ENCODE results near the gene GTF2F2.

Gene GTF2F2, protein sequence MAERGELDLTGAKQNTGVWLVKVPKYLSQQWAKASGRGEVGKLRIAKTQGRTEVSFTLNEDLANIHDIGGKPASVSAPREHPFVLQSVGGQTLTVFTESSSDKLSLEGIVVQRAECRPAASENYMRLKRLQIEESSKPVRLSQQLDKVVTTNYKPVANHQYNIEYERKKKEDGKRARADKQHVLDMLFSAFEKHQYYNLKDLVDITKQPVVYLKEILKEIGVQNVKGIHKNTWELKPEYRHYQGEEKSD

DNA sequence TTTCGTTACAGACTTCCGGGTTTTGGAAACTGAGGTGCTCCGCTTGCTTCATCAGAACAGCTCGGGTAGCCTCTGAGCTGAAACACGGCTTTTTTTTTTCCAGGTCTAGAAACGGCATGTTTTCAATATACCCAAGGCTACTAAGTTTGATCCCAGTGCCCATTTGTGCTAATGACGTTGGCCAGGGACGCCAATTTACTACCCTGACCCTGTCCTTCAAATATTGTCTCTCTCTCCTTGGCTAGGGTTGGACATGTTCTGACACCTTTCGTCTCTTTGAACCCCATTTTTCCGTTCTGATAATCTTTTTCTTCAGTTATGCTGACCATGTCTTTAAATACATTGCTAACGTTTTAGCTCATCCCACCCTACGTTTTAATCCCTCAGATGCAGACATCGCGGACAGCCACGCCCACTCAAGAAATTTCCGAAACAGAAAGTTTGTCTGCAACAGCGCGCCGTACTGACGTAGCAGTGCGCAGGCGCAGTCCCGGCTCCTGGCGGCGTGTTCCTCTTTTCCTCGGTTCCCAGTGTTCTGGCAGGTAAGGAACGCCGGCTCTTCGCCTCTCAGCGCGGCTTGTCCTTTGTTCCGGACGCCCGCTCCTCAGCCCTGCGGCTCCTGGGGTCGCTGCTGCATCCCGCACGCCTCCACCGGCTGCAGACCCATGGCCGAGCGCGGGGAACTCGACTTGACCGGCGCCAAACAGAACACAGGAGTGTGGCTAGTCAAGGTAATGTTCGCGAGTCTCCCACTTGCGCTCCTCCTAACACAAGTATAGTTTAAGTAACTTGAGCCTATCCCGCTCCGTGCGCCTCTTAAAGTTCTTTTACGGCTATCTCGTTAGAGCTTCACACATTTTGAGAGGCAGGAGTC, at the start of gene GTF2F2:
Gene GTF2F2, plus strand, starts transcription at position 520 of the 874 bp plus-strand sequence. Its CDS starts 146 bp downstream, at position 666.
- peak; percentile 82 for DNase-seq (ENCODE audit: low read depth)

- DNase-seq (ENCODE audit: low read depth): no peak
Observed at GRCh38 chr13:45073809-45074208, 46.5 kb upstream of the GTF2F2 start.

- DNase-seq (ENCODE audit: low read depth): no peak
Observed at GRCh38 chr13:45074721-45075120, 45.6 kb upstream of the GTF2F2 start.

DNA sequence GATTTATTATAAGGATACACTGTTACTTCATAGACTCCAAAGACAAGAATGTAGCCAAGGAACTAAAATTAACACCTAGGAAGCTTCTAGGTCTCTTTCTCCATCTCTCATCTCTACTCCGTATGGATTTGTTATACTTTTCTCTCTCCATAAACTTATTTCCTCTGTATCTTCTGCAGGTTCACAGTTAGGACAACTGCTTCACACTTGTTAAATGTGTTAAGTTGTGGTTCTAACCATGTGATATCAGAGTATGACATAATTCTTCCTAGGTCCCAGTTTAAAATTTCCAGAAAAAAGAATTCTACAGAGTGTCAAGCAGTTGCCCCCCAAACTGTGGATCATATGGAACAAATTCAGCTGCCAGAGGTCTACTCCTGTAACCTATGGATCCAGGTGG, 42.3 kb upstream of the GTF2F2 start:
- DNase-seq (ENCODE audit: low read depth): no peak

DNA sequence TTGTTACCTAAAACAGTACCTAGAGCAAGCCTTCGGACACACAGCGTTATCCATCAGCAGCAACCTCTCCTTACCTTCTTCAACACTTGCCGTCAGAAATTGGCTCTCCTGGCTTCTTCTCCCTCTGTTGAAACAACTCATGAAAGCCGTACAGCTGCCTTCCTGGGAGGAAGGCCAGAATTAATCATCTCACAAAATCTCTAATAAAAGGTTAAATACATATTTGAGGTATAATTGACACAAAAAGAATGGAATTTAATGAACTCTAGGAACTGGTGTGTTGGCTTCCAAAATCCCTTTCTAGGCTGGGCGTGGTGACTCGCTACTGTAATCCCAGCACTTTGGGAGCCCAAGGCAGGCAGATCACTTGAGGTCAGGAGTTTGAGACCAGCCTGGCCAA, 37.3 kb upstream of the GTF2F2 start:
- DNase-seq (ENCODE audit: low read depth): no peak

- DNase-seq (ENCODE audit: low read depth): no peak
Observed at GRCh38 chr13:45084515-45084914, 35.8 kb upstream of the GTF2F2 start.

- DNase-seq (ENCODE audit: low read depth): no peak
Observed at GRCh38 chr13:45086484-45086883, 33.8 kb upstream of the GTF2F2 start.

DNA sequence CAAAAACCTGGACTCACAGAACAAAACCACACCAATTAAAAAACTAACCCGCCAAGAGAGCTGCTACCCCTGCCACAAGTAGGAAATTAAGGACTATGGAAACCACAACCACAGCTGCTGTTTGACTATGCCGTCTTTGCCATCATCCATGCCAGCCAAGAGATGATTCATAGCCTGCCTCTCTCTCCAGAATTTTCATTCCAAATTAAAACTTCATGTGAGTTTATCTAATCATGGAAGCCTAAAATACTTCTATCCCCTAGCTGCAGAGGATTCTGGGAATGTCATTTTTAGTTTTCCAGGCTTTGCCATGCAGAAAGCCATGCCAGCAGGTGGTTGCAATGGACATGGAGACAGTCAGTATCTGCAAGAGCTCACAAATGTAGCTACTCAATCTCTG, 27.6 kb upstream of the GTF2F2 start:
- DNase-seq (ENCODE audit: low read depth): no peak

DNA sequence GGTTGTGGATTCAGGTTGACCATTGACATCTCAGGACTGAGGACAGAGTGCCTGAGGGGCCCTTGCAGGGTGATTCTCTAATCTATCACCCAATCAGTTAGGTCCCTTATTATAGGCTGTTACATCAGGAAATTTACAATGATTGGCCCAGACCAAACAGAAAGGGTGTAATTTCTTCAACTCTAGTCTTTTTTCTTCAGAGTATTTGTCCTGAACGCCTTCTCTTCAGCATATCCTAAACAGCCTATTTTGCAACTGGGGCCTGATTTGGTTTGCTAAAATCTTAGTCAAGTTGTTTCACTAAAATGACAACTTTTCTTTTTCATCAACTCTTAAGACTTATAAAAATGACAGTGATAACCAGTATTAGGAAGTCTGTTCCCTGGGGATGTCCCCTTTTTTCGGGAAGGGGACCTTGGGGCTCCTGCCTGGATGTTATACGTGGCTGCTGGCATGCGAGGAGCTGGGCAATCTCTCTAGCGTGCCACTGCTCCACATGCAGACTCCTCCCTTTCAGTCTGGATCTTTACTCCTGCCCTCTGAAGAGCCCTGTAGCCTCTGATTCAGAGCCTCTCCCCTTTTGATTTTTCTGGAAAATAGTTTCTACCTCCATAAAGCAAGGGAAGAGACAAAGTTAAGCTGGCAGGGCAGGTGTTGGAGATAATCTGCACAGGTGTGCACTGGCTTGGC, 19.6 kb upstream of the GTF2F2 start:
- no peak for DNase-seq (ENCODE audit: low read depth)

DNA sequence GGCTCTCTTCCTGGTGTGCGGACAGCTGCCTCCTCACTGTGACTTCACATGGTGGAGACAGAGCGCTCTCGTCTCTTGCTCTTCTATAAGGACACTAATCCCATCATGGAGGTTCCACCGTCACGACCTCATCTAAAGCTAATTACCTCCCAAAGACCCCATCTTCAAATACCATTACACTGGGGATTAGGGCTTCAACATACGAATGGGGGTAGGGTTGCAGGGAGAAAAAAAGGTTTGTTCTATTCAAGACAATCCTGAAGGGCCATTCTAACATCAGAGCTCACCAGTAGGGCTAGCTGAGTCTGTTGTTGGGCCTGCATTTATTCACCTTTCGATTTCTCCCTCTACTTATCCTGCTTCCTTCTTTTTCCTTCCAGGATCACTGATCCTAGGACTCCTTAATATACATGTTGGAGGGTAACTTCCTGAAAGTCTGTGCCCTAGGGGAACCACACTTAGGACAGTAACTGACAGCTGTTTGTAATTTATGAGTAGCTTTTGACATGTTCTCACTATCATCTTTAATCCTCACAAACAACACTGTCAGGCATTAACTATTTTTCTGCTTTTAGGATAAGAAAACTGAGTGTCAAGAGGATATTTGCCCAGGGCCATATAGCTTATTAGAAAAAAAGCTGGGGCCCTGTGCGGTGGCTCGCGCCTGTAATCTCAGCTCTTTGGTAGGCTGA, 18.8 kb upstream of the GTF2F2 start:
- DNase-seq (ENCODE audit: low read depth): no peak

DNA sequence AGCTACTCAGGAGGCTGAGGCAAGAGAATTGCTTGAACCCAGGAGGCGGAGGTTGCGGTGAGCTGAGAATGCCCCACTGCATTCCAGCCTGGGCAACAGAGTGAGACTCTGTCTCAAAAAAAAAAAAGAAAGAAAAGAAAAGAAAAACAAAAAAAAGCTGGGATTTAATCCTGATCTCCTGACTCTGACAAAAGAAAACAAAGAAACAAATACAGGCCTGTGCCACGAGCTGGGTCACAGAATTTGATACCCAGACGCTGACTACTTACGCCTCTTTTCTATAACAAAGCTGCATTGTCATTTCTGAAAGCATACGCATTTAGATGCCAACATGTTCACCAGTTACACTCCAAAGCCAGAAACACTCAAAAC, 18.2 kb upstream of the GTF2F2 start:
- DNase-seq (ENCODE audit: low read depth): no peak

- no peak for DNase-seq (ENCODE audit: low read depth)
Observed at GRCh38 chr13:45103449-45103848, 16.9 kb upstream of the GTF2F2 start.

DNA sequence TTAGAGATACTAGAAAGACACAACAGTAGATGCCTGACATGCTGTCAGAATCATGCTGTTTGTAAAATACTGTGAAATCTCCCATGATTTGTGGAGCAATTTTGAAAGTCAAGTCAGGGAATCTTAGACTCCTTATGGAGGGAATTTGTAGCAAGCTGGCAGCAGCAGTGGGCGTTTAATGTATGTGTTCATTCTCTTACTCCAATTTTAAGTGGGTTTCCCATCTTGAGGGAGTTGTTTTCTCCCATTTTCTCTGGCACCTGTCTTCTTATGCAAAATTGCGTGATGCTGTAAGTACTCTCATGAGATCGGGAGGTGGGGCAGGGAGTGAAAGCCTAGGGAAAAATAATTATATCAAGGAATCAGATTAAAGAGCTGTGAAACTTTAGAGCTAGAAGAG, 16.0 kb upstream of the GTF2F2 start:
- DNase-seq (ENCODE audit: low read depth): no peak

- DNase-seq (ENCODE audit: low read depth): no peak
Observed at GRCh38 chr13:45105895-45106294, 14.4 kb upstream of the GTF2F2 start.

DNA sequence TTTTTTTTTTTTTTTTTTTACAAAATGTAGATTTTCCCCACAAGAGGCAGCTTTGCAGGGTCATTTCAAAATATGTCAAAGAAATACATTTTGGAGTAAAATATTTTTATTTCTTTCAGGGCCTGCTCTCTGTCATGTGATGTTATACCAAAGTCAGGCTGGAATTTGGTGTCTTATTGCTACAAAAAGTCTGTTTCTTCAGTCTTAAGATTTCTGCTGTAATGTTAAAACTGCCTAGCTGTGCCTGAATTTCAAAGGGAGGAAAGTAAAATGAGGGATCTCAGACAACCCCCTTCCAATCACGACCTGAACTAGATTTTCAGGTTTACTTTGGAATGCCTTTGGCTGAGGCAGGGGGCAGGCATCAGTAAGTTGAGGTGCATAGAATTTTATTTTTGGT, 12.8 kb upstream of the GTF2F2 start:
- DNase-seq (ENCODE audit: low read depth): no peak

DNA sequence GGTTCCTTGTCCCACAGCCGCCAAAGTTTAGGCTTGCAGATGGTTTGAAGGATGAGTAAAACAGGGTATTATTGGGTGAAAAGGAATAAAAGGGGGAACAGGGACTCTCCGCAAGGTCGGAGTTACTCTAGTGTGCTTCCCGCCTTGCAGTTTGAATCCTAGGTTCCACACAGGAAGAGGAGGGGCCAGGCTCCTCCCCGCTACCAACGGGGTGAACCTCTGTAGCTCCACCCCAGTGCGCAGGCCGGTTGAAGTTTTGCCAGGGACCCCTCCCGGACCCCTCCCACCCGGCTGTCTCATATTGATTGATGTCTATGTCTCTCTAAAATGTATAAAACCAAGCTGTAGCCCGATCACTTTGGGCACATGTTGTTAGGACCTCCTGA, 11.6 kb upstream of the GTF2F2 start:
- DNase-seq (ENCODE audit: low read depth): no peak

DNA sequence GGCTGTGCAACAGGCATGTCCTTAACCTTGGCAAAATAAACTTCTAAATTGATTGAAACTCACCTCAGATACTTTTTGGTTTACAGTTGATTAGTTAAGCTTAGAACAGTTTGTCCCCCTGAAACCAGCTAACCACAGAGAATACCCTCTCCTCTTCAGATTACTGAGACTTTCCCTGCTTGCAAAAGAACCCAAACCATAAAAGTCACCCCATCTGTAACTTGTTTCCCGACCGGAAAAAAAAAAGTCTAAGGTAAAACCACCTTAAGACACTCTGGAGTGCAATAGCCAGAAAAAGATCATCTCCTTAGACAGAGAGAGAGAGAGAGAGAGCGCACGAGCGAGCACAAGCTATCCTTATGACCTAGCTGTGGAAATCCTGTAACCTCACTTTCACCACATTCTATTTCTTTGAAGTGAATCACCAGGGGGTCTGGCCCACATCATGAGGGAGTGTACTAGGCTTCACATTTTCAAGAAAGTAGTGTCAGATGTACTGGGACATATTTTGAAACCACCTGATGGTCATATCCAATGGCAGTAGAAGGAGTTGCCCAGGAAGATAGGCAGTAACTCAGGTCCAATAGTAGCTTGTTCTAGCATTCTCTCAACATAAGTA, 11.1 kb upstream of the GTF2F2 start:
- no peak for DNase-seq (ENCODE audit: low read depth)

DNA sequence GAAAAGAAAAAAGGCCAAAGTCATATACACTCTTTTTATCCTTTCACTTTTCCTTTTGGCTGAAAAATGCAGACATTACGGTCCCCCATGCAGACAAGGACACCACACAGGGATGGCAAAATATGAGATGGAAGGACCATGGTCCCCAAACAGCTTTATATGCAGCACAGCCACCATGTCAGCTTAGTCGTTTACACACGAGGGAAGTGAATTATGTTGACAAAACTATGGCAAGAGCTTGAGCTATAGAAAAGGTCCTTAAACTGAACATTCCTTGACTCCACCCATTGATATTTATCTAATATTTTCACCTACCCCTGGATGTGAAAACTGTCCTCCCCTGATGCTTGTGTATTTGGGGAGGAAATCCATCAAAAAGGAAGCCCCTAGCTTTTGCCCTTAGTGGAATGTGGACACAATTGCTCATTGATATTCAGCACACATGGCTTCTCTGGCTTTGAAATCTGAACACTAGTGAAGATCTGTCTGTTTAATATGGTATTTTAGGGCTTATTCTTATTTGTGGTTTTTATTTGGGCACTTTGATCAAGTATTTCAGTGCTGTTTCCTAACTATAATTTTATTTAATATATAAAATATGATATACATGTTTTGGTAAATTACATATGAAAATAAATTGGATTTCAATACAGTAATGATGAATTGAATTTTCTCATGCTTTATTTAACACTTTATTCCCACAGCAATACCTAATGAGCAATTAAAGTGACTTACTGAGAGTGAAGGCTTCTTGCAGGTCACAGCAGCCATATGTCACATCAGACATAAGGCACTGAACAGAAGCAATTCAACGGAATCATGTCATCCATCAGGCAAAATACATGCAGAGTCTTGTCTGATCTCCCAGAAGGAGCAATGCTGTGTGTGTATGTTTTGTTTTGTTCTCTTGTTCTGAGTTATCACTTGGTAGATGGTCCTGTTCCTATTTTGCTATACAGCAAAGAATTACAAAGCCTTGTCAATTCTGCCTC, 6.8 kb upstream of the GTF2F2 start:
- DNase-seq (ENCODE audit: low read depth): no peak

- DNase-seq (ENCODE audit: low read depth): peak; percentile 53
Observed at GRCh38 chr13:45119469-45119990, 780 bp upstream of the GTF2F2 start.

All from activated T-cell treated with anti-CD3 and anti-CD28 coated beads for 24 hours (primary cell).